CD4-positive, alpha-beta memory T cell (primary cell): ENCODE data around the gene GALNTL6. TPM values are rescaled to one million over a fixed set of nuclear protein-coding genes. Genes with fewer than 3 reads are reported as not detected.

Experiments used
- CTCF ChIA-PET: fragments of 350-600 bp; sonication (Branson Sonifier 250); formaldehyde crosslinking; loops from one replicate; lab custom pipeline; 2021; ENCODE audit warnings: inconsistent platforms; ENCODE audit not compliant: partially characterized antibody; lab: Charles Lee
- POLR2A ChIA-PET: fragments of 350-600 bp; sonication (Branson Sonifier 250); formaldehyde crosslinking; loops from one replicate; lab custom pipeline; 2021; ENCODE audit not compliant: partially characterized antibody; lab: Charles Lee
- DNase-seq, 5 donors: peaks; one replicate each; pipeline versions ENCODE4 v3.0.0 to v3.0.0-alpha.2; 2020 to 2022; ENCODE audit warnings: mixed read lengths in 1 of 5
- H3K27ac ChIP-seq: one replicate; pipeline ENCODE4 v1.7.0; 2013; ENCODE audit warnings: low read depth, low read length
- H3K27me3 ChIP-seq: 2 replicates; pipeline ENCODE4 v1.7.0; 2013; ENCODE audit warnings: mild to moderate bottlenecking, low read length, moderate library complexity; ENCODE audit not compliant: insufficient read depth
- H3K36me3 ChIP-seq: 2 replicates; pipeline ENCODE4 v1.7.0; 2013; ENCODE audit warnings: mild to moderate bottlenecking, low read length, moderate library complexity; ENCODE audit not compliant: insufficient read depth
- H3K4me1 ChIP-seq: 2 replicates; pipeline ENCODE4 v1.7.0; 2013; ENCODE audit warnings: mild to moderate bottlenecking, low read length, moderate library complexity; ENCODE audit not compliant: insufficient read depth
- H3K4me3 ChIP-seq, 2 donors: one replicate each; pipeline ENCODE4 v1.7.0; 2013; ENCODE audit warnings: low read length in 2 of 2, mild to moderate bottlenecking in 1 of 2
- H3K9me3 ChIP-seq, 2 donors: one replicate each; pipeline ENCODE4 v1.7.0; 2013; ENCODE audit warnings: low read length in 2 of 2, control low read depth in 1 of 2; ENCODE audit not compliant: control insufficient read depth in 1 of 2
- H3K27ac Mint-ChIP-seq, 7 donors: one replicate each; pipeline ENCODE4 v1.8.0; 2020 to 2021; ENCODE audit warnings: mixed read lengths in 7 of 7, mild to moderate bottlenecking in 6 of 7, inconsistent platforms in 3 of 7, moderate library complexity in 3 of 7
- H3K27me3 Mint-ChIP-seq, 2 donors: one replicate each; pipeline ENCODE4 v1.8.0; 2020 to 2021; ENCODE audit warnings: mixed read lengths in 2 of 2
- H3K36me3 Mint-ChIP-seq, 2 donors: one replicate each; pipeline ENCODE4 v1.8.0; 2020 to 2021; ENCODE audit warnings: mixed read lengths in 2 of 2, inconsistent platforms in 1 of 2, mild to moderate bottlenecking in 1 of 2
- H3K4me1 Mint-ChIP-seq, 4 donors: one replicate each; pipeline ENCODE4 v1.8.0; 2020 to 2021; ENCODE audit warnings: mixed read lengths in 4 of 4, mild to moderate bottlenecking in 1 of 4
- H3K4me3 Mint-ChIP-seq, 8 donors: one replicate each; pipeline ENCODE4 v1.8.0; 2020 to 2021; ENCODE audit warnings: mixed read lengths in 8 of 8, mild to moderate bottlenecking in 7 of 8, moderate library complexity in 6 of 8, inconsistent platforms in 3 of 8
- H3K9me3 Mint-ChIP-seq, 8 donors: one replicate each; pipeline ENCODE4 v1.8.0; 2020 to 2021; ENCODE audit warnings: mixed read lengths in 8 of 8, mild to moderate bottlenecking in 5 of 8, inconsistent platforms in 3 of 8, moderate library complexity in 1 of 8
- intact Hi-C: fragments of 100-400 bp; cut with micrococcal nuclease; formaldehyde crosslinking; loops from one replicate; pipeline ENCODE4 v1.15.1; 2023
- polyA plus RNA-seq, 2 donors: library from polyadenylated mRNA; unstranded; fragments of 300-500 nt; fragmentation: Illumina TruSeq; gene quantifications; one replicate each; pipeline ENCODE4 v1.2.3, GENCODE V29; 2021
- total RNA-seq, 2 experiments: library from RNA; stranded (reverse); gene quantifications; one replicate each; pipeline ENCODE4 v1.2.3, GENCODE V29; 2021

Gene GALNTL6
- total and polyA plus RNA-seq, 4 experiments from 2014 or later, result not detected

GRCh38 chr4:171983935-171984805, 171.0 kb downstream of the GALNTL6 start:
- Histone ChIP-seq H3K4me1 (no peaks in the 10 kb centered on the region), H3K9me3 (no peaks in the 10 kb centered on the region), H3K36me3 (no peaks in the 10 kb centered on the region), H3K27ac (no peak overlapping the region), H3K27me3 (no peaks in the 10 kb centered on the region), H3K4me3 (no peak overlapping the region)
- ChIA-PET POLR2A (no interaction called here), CTCF (interaction anchor here (1.3 kb wide), 1 partner anchor 12 kb away, joined by 3 read pairs; no protein-coding TSS in a partner anchor)
- DNase-seq, result no peak
- H3K4me3 Mint-ChIP-seq, result peak overlapping the region in 1 of 8 donors; percentile 18
- H3K4me1 Mint-ChIP-seq, result no peaks in the 10 kb centered on the region
- peaks cover 0 to 21% (median 7%) of the 10 kb centered on the region in 8 donors for H3K9me3 Mint-ChIP-seq
- no peaks in the 10 kb centered on the region for H3K27me3 Mint-ChIP-seq
- no peak overlapping the region for H3K27ac Mint-ChIP-seq
- intact Hi-C loops, result no loop called here
- no peaks in the 10 kb centered on the region for H3K36me3 Mint-ChIP-seq

GRCh38 chr4:171985129-171985528, 171.9 kb downstream of the GALNTL6 start:
- no peaks in the 10 kb centered on the region for H3K36me3 ChIP-seq
- ChIA-PET CTCF (no interaction called here), POLR2A (no interaction called here)
- Mint-ChIP-seq H3K4me3 (no peak overlapping the region), H3K9me3 (peaks cover 0 to 21% (median 7%) of the 10 kb centered on the region in 8 donors), H3K4me1 (no peaks in the 10 kb centered on the region), H3K36me3 (no peaks in the 10 kb centered on the region), H3K27me3 (no peaks in the 10 kb centered on the region), H3K27ac (no peak overlapping the region)
- H3K27me3 ChIP-seq, result no peaks in the 10 kb centered on the region
- H3K4me1 ChIP-seq, result no peaks in the 10 kb centered on the region
- DNase-seq, result no peak
- no peak overlapping the region for H3K27ac ChIP-seq
- H3K4me3 ChIP-seq, result no peak overlapping the region
- intact Hi-C loops, result no loop called here
- no peaks in the 10 kb centered on the region for H3K9me3 ChIP-seq

- Histone ChIP-seq H3K27me3 (no peaks in the 10 kb centered on the region), H3K27ac (no peak overlapping the region), H3K4me1 (no peaks in the 10 kb centered on the region), H3K36me3 (no peaks in the 10 kb centered on the region), H3K4me3 (no peak overlapping the region), H3K9me3 (no peaks in the 10 kb centered on the region)
- Mint-ChIP-seq H3K27me3 (no peaks in the 10 kb centered on the region), H3K27ac (no peak overlapping the region), H3K4me1 (no peaks in the 10 kb centered on the region), H3K4me3 (no peak overlapping the region), H3K36me3 (no peaks in the 10 kb centered on the region), H3K9me3 (peaks cover 0 to 10% (median 4%) of the 10 kb centered on the region in 8 donors)
- no peak for DNase-seq
- ChIA-PET CTCF (no interaction called here), POLR2A (no interaction called here)
- intact Hi-C loops, result no loop called here
Measured at GRCh38 chr4:171993247-171993646, 180.0 kb downstream of the GALNTL6 start.

DNA sequence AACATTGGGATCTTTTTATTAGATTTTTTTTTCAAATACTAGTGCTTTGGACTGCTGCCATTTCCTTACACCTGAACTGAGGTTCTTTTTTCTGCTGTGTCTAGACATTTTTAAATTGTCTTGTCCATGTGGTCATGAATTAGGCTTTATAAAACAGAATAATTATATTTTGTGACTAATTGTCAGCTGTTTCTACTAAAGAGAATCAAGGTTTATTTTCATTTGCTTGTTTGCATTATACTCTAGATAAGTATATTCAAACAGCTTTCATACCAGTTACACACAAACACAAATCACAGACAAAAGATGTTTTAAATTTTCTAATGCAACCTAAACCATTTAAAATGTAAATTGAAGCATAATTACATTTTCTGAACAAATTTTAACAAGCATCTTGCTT, 194.7 kb downstream of the GALNTL6 start:
- no peaks in the 10 kb centered on the region for H3K27me3 Mint-ChIP-seq
- ChIA-PET CTCF (no interaction called here), POLR2A (no interaction called here)
- Histone ChIP-seq H3K27ac (no peak overlapping the region), H3K9me3 (no peaks in the 10 kb centered on the region), H3K36me3 (no peaks in the 10 kb centered on the region), H3K4me1 (no peaks in the 10 kb centered on the region), H3K4me3 (no peak overlapping the region), H3K27me3 (no peaks in the 10 kb centered on the region)
- H3K9me3 Mint-ChIP-seq, result peaks cover 0 to 10% (median 2%) of the 10 kb centered on the region in 8 donors
- no peak for DNase-seq
- intact Hi-C loops, result no loop called here
- H3K4me3 Mint-ChIP-seq, result no peak overlapping the region
- H3K27ac Mint-ChIP-seq, result no peak overlapping the region
- no peaks in the 10 kb centered on the region for H3K36me3 Mint-ChIP-seq
- H3K4me1 Mint-ChIP-seq, result no peaks in the 10 kb centered on the region

GRCh38 chr4:172009446-172010230, 196.4 kb downstream of the GALNTL6 start:
- Mint-ChIP-seq H3K27ac (no peak overlapping the region), H3K4me3 (no peak overlapping the region), H3K27me3 (no peaks in the 10 kb centered on the region), H3K9me3 (peaks cover 2 to 14% (median 4%) of the 10 kb centered on the region in 8 donors), H3K36me3 (no peaks in the 10 kb centered on the region), H3K4me1 (no peaks in the 10 kb centered on the region)
- Histone ChIP-seq H3K36me3 (no peaks in the 10 kb centered on the region), H3K27ac (no peak overlapping the region), H3K4me1 (no peaks in the 10 kb centered on the region), H3K9me3 (no peaks in the 10 kb centered on the region), H3K27me3 (no peaks in the 10 kb centered on the region), H3K4me3 (no peak overlapping the region)
- ChIA-PET POLR2A (no interaction called here), CTCF (no interaction called here)
- no peak for DNase-seq
- intact Hi-C loops, result no loop called here

DNA sequence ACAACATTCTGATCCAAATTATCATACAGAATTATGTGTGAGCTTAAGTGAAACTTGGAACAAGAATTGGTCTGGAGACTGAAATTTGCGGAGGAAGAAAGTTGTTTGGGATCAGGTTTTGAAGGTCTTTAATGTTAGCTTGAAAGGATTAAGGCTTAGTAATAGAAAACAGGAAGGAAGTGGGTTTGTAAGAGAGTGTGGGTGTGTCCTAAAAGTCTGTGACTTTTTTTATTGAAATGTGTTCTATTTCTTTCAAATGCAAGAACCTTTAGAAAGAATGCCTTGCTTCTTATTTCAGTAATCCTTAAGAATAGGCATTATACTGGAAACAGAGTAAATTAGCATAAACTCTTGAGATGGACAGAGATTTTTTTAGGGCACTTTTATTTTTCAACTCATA, 198.0 kb downstream of the GALNTL6 start:
- H3K27ac Mint-ChIP-seq, result no peak overlapping the region
- H3K4me1 Mint-ChIP-seq, result no peaks in the 10 kb centered on the region
- no peaks in the 10 kb centered on the region for H3K27me3 Mint-ChIP-seq
- ChIA-PET CTCF (no interaction called here), POLR2A (no interaction called here)
- H3K4me3 ChIP-seq, result no peak overlapping the region
- H3K4me3 Mint-ChIP-seq, result no peak overlapping the region
- no peaks in the 10 kb centered on the region for H3K36me3 Mint-ChIP-seq
- intact Hi-C loops, result no loop called here
- no peaks in the 10 kb centered on the region for H3K36me3 ChIP-seq
- peaks cover 2 to 14% (median 7%) of the 10 kb centered on the region in 8 donors for H3K9me3 Mint-ChIP-seq
- H3K27ac ChIP-seq, result no peak overlapping the region
- no peaks in the 10 kb centered on the region for H3K4me1 ChIP-seq
- no peak for DNase-seq
- no peaks in the 10 kb centered on the region for H3K27me3 ChIP-seq
- no peaks in the 10 kb centered on the region for H3K9me3 ChIP-seq

- no peaks in the 10 kb centered on the region for H3K9me3 ChIP-seq
- H3K36me3 ChIP-seq, result no peaks in the 10 kb centered on the region
- Mint-ChIP-seq H3K4me3 (no peak overlapping the region), H3K9me3 (peaks cover 2 to 19% (median 14%) of the 10 kb centered on the region in 8 donors), H3K4me1 (no peaks in the 10 kb centered on the region), H3K27me3 (no peaks in the 10 kb centered on the region), H3K27ac (no peak overlapping the region), H3K36me3 (no peaks in the 10 kb centered on the region)
- H3K27me3 ChIP-seq, result no peaks in the 10 kb centered on the region
- CTCF ChIA-PET, result no interaction called here
- no peak for DNase-seq
- H3K4me1 ChIP-seq, result no peaks in the 10 kb centered on the region
- intact Hi-C loops, result no loop called here
- POLR2A ChIA-PET, result no interaction called here
- no peak overlapping the region for H3K4me3 ChIP-seq
- H3K27ac ChIP-seq, result no peak overlapping the region
Measured at GRCh38 chr4:172018358-172018757, 205.2 kb downstream of the GALNTL6 start.
